GM20431 (cell line): ENCODE results near the gene GRPEL1.
"Not testable (repeated sequence)": the region's sequence is repeated elsewhere in the genome, so short reads cannot be mapped to it uniquely, and the experiment has no call there.

ENCODE experiments used
- in situ Hi-C: fragments of 300-500 bp; cut with MseI, MboI; formaldehyde crosslinking; loops from one replicate; pipeline ENCODE4 v1.15.0; 2020; ENCODE audit warnings: low sequenced_read_pairs; ENCODE audit not compliant: unreplicated experiment

The GRPEL1 gene

GRCh38 chr4:7094916-7095315, 27.1 kb upstream of the GRPEL1 start:
- in situ Hi-C loops = no loop called here

- in situ Hi-C loops = no loop called here
These were observed 24.2 kb upstream of the GRPEL1 start for GRCh38 chr4:7092026-7092425.

GRCh38 chr4:7089213-7089986, 21.5 kb upstream of the GRPEL1 start:
- in situ Hi-C loops = no loop called here

GRCh38 chr4:7087036-7087435, 19.2 kb upstream of the GRPEL1 start:
- in situ Hi-C loops = no loop called here

- in situ Hi-C loops = no loop called here
These were observed 18.5 kb upstream of the GRPEL1 start for GRCh38 chr4:7086384-7086783.

GRCh38 chr4:7084564-7084961, 16.7 kb upstream of the GRPEL1 start:
- in situ Hi-C loops = not testable (repeated sequence)

GRCh38 chr4:7083597-7084563, 16.0 kb upstream of the GRPEL1 start:
- in situ Hi-C loops = no loop called here

- in situ Hi-C loops = not testable (repeated sequence)
These were observed 12.0 kb upstream of the GRPEL1 start for GRCh38 chr4:7079909-7080308.

- in situ Hi-C loops = not testable (repeated sequence)
These were observed 11.6 kb upstream of the GRPEL1 start for GRCh38 chr4:7079483-7079882.

GRCh38 chr4:7078025-7078424, 10.2 kb upstream of the GRPEL1 start:
- in situ Hi-C loops = no loop called here

GRCh38 chr4:7077371-7077770, 9.5 kb upstream of the GRPEL1 start:
- in situ Hi-C loops = no loop called here

GRCh38 chr4:7076696-7077082, 8.8 kb upstream of the GRPEL1 start:
- in situ Hi-C loops = no loop called here

GRCh38 chr4:7075962-7076695, 8.3 kb upstream of the GRPEL1 start:
- in situ Hi-C loops = no loop called here

- in situ Hi-C loops = loop anchor here (25.0 kb wide), 1 partner anchor 362 kb away; the partner anchor contains the start of genes BLOC1S4 and MRFAP1L1
These were observed 6.6 kb upstream of the GRPEL1 start for GRCh38 chr4:7074426-7074825.

GRCh38 chr4:7073526-7074390, 5.9 kb upstream of the GRPEL1 start:
- in situ Hi-C loops = loop anchor here (25.0 kb wide), 1 partner anchor 361 kb away; the partner anchor contains the start of genes BLOC1S4 and MRFAP1L1

- in situ Hi-C loops = loop anchor here (25.0 kb wide), 1 partner anchor 361 kb away; the partner anchor contains the start of genes BLOC1S4 and MRFAP1L1
These were observed 5.2 kb upstream of the GRPEL1 start for GRCh38 chr4:7073059-7073458.

- in situ Hi-C loops = loop anchor here (25.0 kb wide), 1 partner anchor 359 kb away; the partner anchor contains the start of genes BLOC1S4 and MRFAP1L1
These were observed 3.1 kb upstream of the GRPEL1 start for GRCh38 chr4:7070729-7071511.

GRCh38 chr4:7068883-7069282, 1.0 kb upstream of the GRPEL1 start:
- in situ Hi-C loops = loop anchor here (25.0 kb wide), 1 partner anchor 357 kb away; the partner anchor contains the start of genes BLOC1S4 and MRFAP1L1
